RCC 7860 (cell line): ENCODE measurements around the gene EPC2.
"Not testable (repeated sequence)": the region's sequence is repeated elsewhere in the genome, so short reads cannot be mapped to it uniquely, and the experiment has no call there.

ENCODE experiments used
- DNase-seq: peaks from one replicate; pipeline ENCODE4 v3.0.0-alpha.2; 2015; ENCODE audit warnings: low spot score
- FAIRE-seq: peaks from 2 replicates; lab custom pipeline; 2012; peaks lifted over from hg19 to GRCh38; lab: Jason Lieb, UNC

Gene EPC2

DNA sequence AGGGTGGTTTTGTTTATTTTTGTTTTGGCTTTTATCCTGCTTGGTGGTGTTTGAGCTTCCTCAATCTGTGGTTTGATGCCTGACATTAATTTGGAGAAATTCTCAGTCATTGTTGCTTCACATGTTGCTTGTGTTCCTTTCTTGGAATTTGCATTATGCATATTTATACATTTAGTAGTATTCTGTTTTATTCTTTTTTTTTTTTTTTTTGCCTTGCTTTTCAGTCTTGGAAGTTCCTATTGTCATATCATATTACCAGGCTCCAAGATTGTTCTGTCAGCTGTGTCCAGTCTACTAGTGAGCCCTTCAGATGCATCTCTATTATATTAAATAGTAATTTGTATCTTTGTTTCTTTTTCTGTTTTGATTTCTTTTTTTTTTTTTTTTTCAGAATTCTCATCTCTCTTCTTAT is 77.0 kb downstream of the EPC2 start:
- DNase-seq: no peak

DNA sequence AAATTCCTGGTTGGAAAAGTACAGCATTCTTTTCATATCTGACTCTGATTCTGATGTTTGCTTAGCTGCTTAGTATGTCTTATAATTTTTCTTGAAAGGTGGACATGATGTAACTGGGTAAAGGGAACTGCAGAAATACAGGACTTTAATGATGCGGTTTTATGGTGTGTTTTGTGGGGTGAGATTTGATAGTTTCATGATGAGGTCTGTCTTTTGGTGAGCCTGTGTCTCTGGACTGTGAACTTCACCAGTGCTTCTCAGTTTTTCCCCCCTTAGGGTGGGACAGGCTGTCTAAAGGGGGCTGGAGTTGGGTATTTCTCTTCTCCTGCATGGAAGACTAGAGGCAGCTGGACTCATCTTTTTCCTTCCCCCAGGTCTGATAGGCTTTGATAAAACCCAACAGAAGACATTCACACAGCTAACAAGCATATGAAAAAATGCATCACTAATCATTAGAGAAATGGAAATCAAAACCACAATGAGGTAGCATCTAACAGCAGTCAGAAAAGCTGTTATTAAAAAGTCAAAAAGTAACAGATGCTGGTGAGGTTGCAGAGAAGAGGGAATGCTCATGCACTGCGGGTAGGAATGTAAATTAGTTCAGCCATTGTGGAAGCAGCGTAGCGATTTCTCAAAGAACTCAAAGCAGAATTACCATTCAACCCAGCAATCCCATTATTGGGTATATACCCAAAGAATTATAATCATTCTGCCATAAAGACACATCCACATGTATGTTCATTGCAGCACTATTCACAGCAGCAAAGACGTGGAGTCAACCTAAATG is 77.6 kb downstream of the EPC2 start:
- DNase-seq: no peak
- FAIRE-seq: no peak

More for the DNA sequence above, 77.0 kb downstream of the EPC2 start:
- no peak for FAIRE-seq

DNA sequence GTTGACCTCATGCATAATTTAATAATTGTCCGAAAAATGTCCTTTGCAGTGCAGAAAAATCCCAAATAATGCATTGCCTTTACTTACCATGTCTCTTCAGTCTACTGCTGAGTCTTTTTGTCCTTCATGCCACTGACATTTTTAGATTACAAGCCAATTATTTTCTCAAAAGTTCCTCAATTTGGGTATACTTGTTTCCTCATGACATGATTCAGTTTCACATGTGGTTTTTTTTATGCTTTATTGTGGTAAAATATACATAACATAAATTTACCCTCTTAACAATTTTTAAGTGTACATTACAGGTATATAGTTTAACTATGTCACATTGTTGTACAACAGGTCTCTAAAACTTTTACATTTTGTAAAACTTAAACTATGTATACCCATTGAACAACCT is 81.0 kb downstream of the EPC2 start:
- no peak for DNase-seq
- no peak for FAIRE-seq

DNA sequence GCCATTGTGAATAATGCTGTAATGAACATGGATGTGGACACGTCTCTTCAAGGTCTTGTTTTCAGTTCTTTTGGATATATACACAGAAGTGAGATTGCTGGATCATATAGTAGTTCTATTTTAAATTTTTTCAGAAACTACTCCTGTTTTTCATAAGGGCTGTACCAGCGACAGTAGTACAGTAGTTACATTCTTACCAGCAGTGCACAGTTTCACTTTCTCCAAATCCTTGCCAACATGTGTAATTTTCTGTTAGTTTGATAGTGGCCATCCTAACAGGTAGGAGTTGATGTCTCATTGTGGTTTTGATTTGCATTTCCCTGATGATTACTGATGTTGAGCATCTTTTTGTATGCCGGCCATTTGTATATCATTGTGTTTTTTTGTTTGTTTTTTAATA is 81.7 kb downstream of the EPC2 start:
- FAIRE-seq (no peak), DNase-seq (no peak)

DNA sequence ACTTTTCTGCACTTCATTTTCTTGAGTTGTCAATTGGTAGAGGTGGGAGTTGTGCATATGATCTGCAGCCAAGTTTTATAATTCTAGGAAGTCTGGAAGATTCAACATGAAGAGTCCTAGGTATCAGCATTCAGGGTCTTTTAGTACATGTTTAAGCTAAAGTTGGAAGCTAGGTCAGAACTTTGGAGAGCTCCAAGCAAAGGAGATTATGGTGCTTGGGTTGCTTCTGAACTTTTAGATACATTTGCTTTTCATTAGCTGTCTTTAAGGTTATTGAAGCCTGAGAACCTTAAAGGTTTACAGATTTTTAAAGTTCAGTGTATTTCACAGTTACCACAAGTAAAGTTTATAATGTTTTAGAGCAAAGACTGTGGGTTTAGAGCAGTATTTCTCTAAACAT is 85.5 kb downstream of the EPC2 start:
- DNase-seq: no peak
- FAIRE-seq: no peak

DNA sequence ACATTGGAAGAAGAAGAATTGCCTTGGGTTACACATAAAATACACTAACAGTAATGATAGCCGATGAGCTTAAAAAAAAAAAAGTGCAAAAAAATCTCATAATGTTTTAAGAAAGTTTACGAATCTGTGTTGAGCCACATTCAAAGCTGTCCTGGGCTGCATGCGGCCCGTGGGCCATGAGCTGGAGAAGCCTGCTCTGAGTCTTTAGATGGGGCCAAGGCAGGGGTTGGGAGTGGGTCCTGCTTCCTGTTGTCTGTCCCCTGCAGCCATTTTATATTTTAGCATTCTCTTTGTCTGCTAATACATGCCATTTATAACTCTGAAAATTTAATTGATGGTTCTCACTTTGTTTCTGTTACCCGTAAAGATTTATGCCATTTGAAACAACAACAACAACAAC is 93.2 kb downstream of the EPC2 start:
- FAIRE-seq: no peak

DNA sequence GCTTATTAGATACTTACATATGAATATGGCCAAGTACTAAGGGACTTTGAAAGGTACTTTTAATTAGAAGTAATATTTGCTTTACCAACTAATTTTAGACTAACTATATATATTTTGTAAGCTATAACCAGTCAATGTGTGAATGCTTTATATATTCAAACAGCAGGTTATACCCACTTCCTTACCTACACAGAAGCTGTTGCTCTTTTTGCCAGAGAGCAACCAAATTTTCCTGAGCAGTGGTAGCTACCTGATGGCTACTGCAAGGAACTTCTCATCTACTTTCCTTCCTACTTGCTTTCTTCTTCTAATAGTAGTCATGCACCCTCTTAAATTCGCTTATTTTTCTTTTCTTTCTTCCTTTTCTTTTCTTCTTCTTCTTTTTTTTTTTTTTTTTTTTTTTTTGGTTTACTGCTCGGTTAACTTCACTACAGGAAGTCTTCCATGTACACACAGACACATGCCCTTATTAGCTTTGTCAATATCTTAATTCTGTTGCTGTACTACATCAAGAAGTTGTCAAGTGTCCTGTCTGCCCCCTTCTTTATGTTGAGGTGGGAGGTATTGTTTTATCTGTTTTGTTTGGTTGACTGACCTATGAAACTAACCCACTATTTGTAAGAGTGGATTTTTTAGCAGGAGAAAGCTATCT is 95.0 kb downstream of the EPC2 start:
- FAIRE-seq (no peak), DNase-seq (no peak)

More for the DNA sequence above, 93.2 kb downstream of the EPC2 start:
- no peak for DNase-seq

DNA sequence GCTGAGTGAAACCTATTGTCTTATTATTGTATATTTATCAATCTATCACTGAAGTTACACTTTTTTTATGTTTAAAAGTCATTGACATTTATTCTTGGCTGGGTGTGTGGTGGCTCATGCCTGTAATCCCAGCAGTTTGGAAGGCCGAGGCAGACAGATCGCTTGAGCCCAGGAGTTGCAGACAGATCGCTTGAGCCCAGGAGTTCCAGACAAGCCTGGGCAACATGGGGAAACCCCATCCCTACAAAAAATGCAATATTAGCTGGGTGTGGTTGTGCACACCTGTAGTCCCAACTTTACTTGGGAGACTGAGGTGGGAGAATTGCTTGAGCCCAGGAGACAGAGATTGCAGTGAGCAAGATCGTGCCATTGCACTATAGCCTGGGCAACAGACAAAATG is 97.8 kb downstream of the EPC2 start:
- DNase-seq (no peak), FAIRE-seq (no peak)

DNA sequence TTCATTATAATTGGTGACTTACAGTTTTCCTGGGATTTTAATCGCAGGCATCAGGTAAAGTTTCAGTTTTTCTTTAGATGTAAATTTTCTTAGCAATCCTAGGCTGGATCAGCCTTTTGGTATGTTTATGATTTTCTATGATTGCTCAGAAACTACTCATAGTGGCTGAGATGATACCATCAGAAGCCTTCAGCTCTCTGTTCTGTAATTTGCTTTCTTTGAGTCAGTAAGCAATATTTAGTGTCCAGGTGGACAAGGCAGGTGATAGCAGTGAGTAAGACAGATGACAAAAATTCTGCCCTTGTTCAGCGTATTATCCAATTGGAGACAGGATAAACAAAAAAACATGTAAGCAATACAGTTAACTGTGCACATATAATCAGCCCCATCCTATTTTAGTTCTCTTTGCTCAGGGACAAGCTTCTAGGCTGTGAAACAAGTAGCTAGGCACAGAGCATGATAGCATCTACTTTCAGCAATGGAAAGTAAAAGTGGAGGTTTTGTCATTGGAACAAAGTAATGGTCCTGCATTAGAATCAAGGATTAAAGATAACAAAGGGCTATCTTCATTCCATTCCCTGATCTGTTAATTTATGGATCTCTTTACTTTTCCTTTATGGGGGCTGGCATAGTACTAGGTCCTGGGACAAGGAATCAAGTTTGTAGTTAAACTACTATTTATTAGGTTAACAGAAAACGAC is 100.8 kb downstream of the EPC2 start:
- no peak for FAIRE-seq

DNA sequence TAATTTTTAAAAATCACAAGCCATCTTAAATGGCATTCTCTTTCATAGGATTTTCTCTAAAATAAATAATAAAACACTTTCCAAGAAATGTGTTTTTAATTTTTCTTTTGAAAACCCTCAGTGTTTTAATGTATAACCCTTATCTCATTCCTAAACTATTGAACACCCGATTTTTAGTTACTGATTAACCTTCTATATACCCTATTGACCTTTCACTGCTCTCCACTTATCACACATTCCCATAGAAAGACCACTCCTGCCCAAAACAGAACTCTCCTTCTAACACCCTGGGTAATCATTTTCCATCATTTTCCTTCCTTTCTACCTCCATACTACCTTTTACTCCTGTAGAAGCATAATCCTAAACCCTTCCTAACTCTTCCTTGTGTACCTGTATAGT is 102.4 kb downstream of the EPC2 start:
- peak; percentile 65 for FAIRE-seq
- DNase-seq: no peak

More for the DNA sequence above, 100.8 kb downstream of the EPC2 start:
- no peak for DNase-seq

DNA sequence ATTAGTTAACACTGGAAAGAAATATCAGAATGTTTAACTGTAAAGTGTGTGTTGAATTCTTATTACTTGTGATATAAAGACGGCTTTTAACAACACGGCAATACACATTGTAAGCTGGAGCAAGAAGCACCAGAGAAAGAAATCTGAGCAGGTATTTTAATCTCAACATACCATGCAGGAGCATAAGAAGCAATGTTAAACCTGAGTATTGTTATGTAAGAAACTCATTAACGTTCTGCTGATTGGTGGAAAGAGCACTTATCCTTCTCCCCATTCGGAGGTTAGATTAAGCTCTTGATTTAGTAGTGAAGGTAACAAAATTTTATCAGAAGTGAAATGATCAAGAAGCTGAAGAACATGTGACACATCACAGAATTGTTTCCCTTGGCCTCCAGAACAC is 107.4 kb downstream of the EPC2 start:
- no peak for FAIRE-seq
- DNase-seq: no peak

DNA sequence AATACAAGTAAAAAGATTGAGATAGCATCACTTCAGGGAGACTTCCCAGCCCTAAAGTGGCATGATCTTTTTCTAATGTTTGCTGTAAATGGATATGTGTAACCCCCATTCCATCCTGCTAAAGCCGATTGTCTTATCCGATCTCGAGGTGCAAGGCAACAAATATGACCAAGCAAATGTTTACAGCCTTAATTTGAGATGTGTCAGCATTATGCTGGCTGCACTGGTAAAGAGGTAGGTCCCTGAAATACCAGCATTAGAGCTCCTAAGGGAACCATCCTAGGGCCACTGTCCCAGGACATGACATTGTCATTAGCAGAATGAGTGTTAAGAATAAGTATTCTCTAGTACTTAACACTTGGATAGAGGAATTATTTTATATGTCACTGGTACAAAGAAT is 108.4 kb downstream of the EPC2 start:
- FAIRE-seq: no peak
- DNase-seq: no peak

DNA sequence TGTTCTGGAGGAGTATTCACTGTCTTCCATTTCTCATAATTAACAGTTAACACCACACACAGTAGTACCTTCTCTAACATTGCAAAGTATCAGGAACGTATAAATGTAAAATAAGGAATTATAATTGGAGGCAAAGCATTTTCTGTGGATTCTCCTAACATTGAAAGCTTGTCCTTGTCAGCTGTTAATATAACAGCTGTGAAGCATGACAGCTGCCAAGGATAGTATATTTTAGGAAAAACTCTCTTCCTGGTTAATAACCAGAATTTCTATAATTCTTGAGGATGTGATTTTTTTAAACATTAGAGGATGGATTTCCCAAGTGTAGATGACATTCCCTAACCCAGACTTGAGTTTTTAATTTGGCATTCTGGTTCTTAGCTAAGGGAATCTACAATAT is 110.3 kb downstream of the EPC2 start:
- DNase-seq: no peak
- no peak for FAIRE-seq

DNA sequence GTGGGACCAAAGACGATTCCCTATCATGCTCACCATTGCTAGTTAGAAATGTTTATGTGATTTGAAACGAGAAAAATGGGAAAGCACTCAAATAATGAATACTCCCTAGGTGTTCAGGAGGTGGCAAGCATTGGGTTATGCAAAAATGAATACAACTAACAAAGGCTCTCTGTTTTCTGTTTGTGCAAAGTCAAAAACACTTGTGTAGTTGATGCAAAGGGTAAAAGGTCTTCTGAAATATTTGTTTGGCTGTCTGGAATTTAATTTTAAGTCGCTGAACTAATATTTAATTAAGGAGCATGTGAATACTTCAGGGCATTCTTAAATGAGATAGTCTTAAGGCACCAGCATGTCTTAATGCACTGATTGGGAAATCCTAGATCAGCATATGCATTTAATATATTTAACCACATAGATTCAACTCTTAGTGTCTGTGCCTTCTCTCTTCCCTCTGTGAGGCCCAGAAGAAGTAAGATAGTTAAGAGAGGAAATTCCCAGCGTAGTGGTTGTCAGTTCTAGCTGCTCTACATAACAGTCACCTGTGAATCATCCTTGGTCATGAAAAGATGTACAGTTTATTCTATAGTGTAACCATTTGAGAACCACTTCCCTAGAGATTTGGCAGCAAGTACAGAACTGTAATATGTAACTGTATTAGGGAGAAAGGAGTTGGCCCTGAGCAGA is 111.9 kb downstream of the EPC2 start:
- FAIRE-seq: peak; percentile 83

DNA sequence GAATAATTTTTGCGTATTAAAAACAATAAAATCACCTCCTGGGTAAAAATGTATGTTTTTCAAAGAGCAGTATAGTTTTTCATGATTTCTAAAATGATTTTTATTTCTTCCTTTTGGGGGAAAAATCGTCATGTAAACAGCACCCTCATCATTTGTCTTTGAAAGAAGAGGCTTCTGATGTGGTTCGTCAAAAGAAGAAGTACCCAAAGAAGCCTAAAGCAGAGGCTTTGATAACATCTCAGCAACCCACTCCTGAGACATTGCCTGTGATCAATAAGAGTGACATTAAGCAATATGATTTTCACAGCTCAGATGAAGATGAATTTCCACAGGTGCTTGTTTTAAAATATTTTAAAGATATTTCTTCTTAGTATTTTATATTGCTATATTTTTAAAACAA is 120.3 kb downstream of the EPC2 start:
- DNase-seq (no peak), FAIRE-seq (no peak)

More for the DNA sequence above, 111.9 kb downstream of the EPC2 start:
- DNase-seq: peak; percentile 75

DNA sequence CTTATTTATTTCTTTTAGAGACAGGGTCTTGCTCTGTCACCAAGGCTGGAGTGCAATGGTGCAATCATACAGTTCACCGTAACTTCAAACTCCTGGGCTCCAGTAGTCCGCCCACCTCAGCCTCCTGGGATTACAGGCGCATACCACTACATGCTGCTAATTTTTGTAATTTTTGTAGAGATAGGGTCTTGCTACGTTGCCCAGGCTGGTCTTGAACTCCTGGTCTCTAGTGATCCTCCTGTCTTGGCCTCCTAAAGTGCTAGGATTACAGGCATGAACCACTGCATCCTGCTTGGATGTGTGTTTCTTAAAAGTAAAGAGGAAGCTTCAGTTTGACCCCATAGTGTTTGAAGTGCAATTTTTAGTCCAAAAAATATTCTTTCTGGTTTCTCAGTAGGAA is 125.5 kb downstream of the EPC2 start:
- FAIRE-seq (no peak), DNase-seq (no peak)

DNA sequence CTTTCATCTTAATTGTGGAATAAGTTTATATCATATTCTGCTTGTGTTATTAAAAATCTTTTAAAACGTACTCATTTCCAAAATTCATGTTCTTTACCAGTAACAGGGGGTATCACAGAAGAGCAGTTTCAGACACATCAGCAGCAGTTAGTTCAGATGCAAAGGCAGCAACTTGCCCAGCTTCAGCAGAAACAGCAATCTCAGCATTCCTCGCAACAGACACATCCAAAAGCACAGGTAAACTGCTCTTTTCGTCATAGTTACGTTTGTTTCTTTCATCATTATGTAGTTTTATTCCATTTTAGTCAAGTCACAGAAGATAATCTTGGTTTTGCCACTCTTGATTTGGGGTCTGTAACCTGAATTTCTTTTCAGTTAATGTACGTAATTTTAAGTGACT is 137.0 kb downstream of the EPC2 start:
- DNase-seq (no peak), FAIRE-seq (no peak)

DNA sequence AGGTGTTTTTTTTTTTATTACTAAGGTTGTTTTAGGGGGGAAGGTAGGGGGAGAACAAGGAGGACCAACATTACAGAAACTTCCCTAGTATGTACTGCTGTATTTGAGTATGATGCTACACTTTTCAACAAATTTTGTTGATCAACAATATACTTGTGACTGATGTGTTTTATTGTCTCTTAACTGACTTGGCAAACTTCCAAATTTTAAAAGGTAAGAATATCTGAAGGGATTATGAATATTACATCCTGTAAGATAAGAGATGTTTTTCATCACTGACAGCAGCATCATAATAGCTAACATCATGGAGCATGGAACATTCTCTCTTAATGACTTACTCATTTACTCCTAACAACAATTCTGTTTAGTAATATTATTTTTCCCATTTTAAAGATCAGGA is 144.5 kb downstream of the EPC2 start:
- FAIRE-seq: no peak

DNA sequence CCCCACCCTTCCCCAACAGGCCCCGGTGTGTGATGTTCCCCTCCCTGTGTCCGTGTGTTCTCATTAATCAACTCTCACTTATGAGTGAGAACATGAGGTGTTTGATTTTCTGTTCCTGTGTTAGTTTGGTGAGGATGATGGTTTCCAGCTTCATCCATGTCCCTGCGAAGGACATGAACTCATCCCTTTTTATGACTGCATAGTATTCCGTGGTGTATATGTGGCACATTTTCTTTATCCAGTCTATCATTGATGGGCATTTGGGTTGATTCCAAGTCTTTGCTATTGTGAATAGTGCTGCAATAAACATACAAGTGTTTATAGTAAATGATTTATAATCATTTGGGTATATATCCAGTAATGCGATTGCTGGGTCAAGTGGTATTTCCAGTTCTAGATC is 145.6 kb downstream of the EPC2 start:
- FAIRE-seq, DNase-seq: not testable (repeated sequence)

More for the DNA sequence above, 144.5 kb downstream of the EPC2 start:
- no peak for DNase-seq

DNA sequence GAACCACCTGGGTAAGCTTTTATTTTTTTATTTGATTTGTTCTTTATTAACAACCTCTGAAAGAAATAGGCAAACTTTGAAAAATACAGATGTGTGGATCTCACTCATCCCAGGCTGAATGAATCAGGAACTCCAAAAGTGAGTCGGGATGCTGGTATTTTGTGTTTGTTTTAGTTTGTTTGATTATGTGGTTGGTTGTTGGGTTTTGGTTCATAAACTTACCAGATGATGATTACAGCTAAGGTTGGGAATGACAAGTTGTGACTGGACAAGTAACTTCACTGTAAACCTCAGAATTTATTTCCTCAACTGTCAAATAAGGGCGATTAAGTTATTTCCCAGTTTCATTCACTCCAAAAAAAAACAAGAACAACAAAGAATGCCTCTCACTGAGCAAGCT is 150.0 kb downstream of the EPC2 start:
- DNase-seq (no peak), FAIRE-seq (no peak)
